Dendritic cell treated with granulocyte-macrophage colony-stimulating factor and Interleukin-4, amounts not matched to agents 40 ng/mL and 50 ng/mL, for 4 days (primary cell): ENCODE results near the gene DLEC1.

Source experiments
- H3K27ac Mint-ChIP-seq: one replicate; pipeline ENCODE4 v1.8.0; 2022; ENCODE audit warnings: mild to moderate bottlenecking, mixed read lengths
- H3K27me3 Mint-ChIP-seq: one replicate; pipeline ENCODE4 v1.8.0; 2022; ENCODE audit warnings: mild to moderate bottlenecking, mixed read lengths
- H3K36me3 Mint-ChIP-seq: one replicate; pipeline ENCODE4 v1.8.0; 2022; ENCODE audit warnings: low read depth, mixed read lengths
- H3K4me1 Mint-ChIP-seq: one replicate; pipeline ENCODE4 v1.8.0; 2022; ENCODE audit warnings: low read depth, mixed read lengths
- H3K4me3 Mint-ChIP-seq: one replicate; pipeline ENCODE4 v1.8.0; 2022; ENCODE audit warnings: mild to moderate bottlenecking, moderate library complexity, mixed read lengths
- H3K9me3 Mint-ChIP-seq: one replicate; pipeline ENCODE4 v1.8.0; 2022; ENCODE audit warnings: mixed read lengths
- intact Hi-C: fragments of 100-400 bp; cut with micrococcal nuclease; formaldehyde crosslinking; loops from one replicate; pipeline ENCODE4 v1.15.0; 2022

The DLEC1 gene

GRCh38 chr3:38121832-38122461 is 82.9 kb downstream of the DLEC1 start:
- no peaks in the 10 kb centered on the region for H3K9me3 Mint-ChIP-seq
- peaks cover 88% of the 10 kb centered on the region for H3K36me3 Mint-ChIP-seq
- no peaks in the 10 kb centered on the region for H3K27me3 Mint-ChIP-seq
- no peak overlapping the region for H3K27ac Mint-ChIP-seq
- intact Hi-C loops = no loop called here
- no peak overlapping the region for H3K4me3 Mint-ChIP-seq
- peaks cover 5% of the 10 kb centered on the region for H3K4me1 Mint-ChIP-seq

DNA sequence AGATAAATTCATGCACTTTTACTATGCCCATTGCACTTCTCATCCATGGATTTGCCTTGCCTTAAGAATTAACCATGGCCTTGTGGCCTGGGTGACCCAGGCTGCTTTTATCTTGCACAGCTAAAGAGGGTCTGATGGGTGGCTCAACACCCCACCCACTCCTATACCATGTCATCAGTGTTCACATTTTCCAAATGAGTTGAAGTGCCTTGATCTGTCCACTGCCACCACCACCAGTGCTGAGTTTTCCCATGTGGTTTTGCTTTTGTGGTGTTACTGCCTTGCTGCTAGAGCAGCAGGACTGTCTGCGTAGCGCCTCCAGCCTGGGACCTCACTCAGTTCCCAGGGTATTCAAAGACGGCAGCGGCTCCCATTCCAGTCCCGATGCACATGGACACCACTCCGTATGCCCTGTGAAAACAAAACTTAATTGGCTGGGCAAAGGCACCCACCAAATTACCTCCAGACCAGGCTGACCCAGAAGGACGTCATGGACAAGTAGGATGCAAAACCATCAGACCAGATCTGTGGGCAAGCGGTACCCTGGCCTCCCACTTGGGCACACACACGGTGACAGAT is 83.8 kb downstream of the DLEC1 start:
- Mint-ChIP-seq H3K4me3 (no peak overlapping the region), H3K9me3 (no peaks in the 10 kb centered on the region), H3K27me3 (no peaks in the 10 kb centered on the region), H3K4me1 (peaks cover 6% of the 10 kb centered on the region), H3K27ac (no peak overlapping the region), H3K36me3 (peaks cover 97% of the 10 kb centered on the region)
- intact Hi-C loops = no loop called here

- Mint-ChIP-seq H3K27me3 (no peaks in the 10 kb centered on the region), H3K4me1 (peaks cover 22% of the 10 kb centered on the region), H3K36me3 (peaks cover 100% of the 10 kb centered on the region), H3K27ac (no peak overlapping the region), H3K4me3 (no peak overlapping the region), H3K9me3 (no peaks in the 10 kb centered on the region)
- intact Hi-C loops = no loop called here
These were observed 85.5 kb downstream of the DLEC1 start for GRCh38 chr3:38124324-38125122.

GRCh38 chr3:38125305-38126120 is 86.5 kb downstream of the DLEC1 start:
- no peak overlapping the region for H3K4me3 Mint-ChIP-seq
- H3K36me3 Mint-ChIP-seq = peaks cover 100% of the 10 kb centered on the region
- H3K9me3 Mint-ChIP-seq = no peaks in the 10 kb centered on the region
- intact Hi-C loops = no loop called here
- H3K4me1 Mint-ChIP-seq = peaks cover 28% of the 10 kb centered on the region
- H3K27me3 Mint-ChIP-seq = no peaks in the 10 kb centered on the region
- H3K27ac Mint-ChIP-seq = no peak overlapping the region

- intact Hi-C loops = no loop called here
- H3K36me3 Mint-ChIP-seq = peaks cover 100% of the 10 kb centered on the region
These were observed 87.3 kb downstream of the DLEC1 start for GRCh38 chr3:38126121-38126892.

DNA sequence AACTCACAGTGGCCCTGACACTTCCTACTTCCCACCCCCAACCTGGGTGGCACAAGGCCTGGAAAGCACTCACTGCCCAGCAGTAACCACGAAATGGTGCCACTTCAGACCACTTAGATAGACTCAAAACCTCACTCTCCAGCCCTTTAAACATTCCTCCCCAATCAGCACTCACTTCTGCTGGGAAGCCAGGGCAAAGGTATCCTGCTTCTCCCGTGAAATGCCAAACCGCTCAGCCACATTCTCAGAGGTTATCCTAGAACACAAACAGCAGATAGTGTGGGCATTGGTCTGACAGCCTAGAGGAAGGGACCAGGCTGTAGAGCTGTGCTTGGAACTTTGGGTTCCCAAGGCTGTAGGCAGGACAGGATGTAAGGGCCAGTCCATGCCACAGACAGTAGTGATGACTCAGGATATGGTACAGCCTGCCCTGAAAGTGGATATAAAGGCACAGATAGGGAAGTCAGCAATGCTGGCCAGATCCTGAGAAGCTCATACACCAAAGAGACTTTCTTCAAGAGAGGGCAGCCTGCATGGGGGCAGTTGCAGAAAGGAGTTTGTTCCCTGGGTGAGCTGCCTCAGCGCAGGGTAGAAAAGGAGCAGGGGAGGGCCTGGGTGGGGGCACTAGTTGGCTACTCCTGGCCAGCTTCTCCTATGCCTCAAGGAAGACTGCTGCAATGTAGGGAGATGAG is 88.7 kb downstream of the DLEC1 start:
- intact Hi-C loops = no loop called here
- Mint-ChIP-seq H3K4me3 (no peak overlapping the region), H3K27me3 (no peaks in the 10 kb centered on the region), H3K4me1 (peaks cover 44% of the 10 kb centered on the region), H3K36me3 (peaks cover 100% of the 10 kb centered on the region), H3K9me3 (no peaks in the 10 kb centered on the region), H3K27ac (peak overlapping the region; percentile 20)

More at GRCh38 chr3:38126121-38126892, 87.3 kb downstream of the DLEC1 start:
- H3K27me3 Mint-ChIP-seq = no peaks in the 10 kb centered on the region
- no peak overlapping the region for H3K27ac Mint-ChIP-seq
- H3K4me1 Mint-ChIP-seq = peaks cover 31% of the 10 kb centered on the region
- H3K9me3 Mint-ChIP-seq = no peaks in the 10 kb centered on the region
- H3K4me3 Mint-ChIP-seq = no peak overlapping the region

DNA sequence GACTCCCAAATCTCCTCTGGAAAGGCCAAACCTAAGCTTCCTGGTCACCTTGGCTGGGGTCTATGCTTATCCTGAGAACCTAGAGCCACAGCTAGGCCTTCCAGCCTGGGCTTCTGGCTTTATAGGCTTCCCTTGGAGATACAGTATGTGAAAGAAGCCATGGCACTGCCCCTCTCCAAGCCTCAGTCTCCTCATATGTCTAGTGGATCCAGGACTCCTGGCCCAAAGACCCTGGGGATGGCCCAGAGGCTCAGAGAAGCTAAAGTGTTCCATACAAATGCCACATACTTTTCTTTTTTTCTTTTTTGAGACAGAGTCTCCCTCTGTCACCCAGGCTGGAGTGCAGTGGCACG is 89.3 kb downstream of the DLEC1 start:
- no peak overlapping the region for H3K4me3 Mint-ChIP-seq
- H3K27me3 Mint-ChIP-seq = no peaks in the 10 kb centered on the region
- H3K9me3 Mint-ChIP-seq = no peaks in the 10 kb centered on the region
- intact Hi-C loops = no loop called here
- H3K36me3 Mint-ChIP-seq = peaks cover 100% of the 10 kb centered on the region
- peaks cover 49% of the 10 kb centered on the region for H3K4me1 Mint-ChIP-seq
- no peak overlapping the region for H3K27ac Mint-ChIP-seq

GRCh38 chr3:38129058-38129457 is 90.0 kb downstream of the DLEC1 start:
- Mint-ChIP-seq H3K27me3 (no peaks in the 10 kb centered on the region), H3K36me3 (peaks cover 100% of the 10 kb centered on the region), H3K27ac (no peak overlapping the region), H3K4me3 (no peak overlapping the region), H3K4me1 (peaks cover 57% of the 10 kb centered on the region), H3K9me3 (no peaks in the 10 kb centered on the region)
- intact Hi-C loops = no loop called here

DNA sequence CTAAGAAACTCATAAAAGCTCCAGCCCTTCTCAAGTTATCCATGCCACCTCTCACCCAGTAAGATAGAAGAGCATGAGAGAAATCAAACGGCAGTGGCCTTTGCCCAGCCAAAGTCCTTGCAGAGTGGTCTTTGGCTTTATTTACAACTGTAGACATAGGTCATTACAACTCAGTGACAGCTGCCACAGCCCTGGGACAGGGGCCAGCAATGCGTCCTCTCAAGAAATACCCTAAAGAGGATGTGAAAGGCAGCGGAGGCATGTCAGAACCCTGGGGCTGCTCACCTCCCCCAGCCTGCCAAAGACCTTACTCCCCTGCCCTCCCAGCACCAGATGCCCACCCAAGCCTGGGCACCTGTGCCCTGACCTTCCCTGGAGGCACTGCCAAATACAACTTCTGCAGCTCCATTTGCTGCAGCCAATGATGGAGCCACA is 91.6 kb downstream of the DLEC1 start:
- Mint-ChIP-seq H3K9me3 (no peaks in the 10 kb centered on the region), H3K4me3 (no peak overlapping the region), H3K36me3 (peaks cover 98% of the 10 kb centered on the region), H3K27me3 (no peaks in the 10 kb centered on the region), H3K4me1 (peaks cover 71% of the 10 kb centered on the region), H3K27ac (no peak overlapping the region)
- intact Hi-C loops = loop anchor here (5.0 kb wide), 1 partner anchor 102 kb away; no protein-coding TSS in a partner anchor

GRCh38 chr3:38131621-38132369 is 92.8 kb downstream of the DLEC1 start:
- Mint-ChIP-seq H3K9me3 (no peaks in the 10 kb centered on the region), H3K4me3 (no peak overlapping the region), H3K27ac (no peak overlapping the region), H3K27me3 (no peaks in the 10 kb centered on the region), H3K36me3 (peaks cover 95% of the 10 kb centered on the region), H3K4me1 (peaks cover 80% of the 10 kb centered on the region)
- intact Hi-C loops = loop anchor here (5.0 kb wide), 1 partner anchor 101 kb away; no protein-coding TSS in a partner anchor

DNA sequence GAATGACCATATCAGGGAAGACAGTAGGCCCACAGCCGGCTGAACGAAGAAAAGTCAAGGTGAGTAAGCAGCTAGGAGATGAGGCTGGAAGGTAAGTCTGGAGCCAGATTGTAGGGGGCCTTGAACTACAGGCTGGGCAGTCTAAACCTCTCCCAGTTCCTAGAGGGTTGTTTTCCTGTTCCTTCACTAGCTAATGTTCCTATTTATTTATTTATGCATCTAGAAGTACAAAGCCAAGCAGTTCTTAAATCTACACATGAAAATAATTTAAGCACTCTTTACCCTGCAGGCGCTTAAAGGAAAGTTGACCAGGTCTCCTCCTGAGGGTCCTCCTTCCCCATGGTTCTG is 94.2 kb downstream of the DLEC1 start:
- intact Hi-C loops = loop anchor here (5.0 kb wide), 1 partner anchor 99 kb away; no protein-coding TSS in a partner anchor
- peaks cover 88% of the 10 kb centered on the region for H3K36me3 Mint-ChIP-seq
- no peaks in the 10 kb centered on the region for H3K9me3 Mint-ChIP-seq
- no peak overlapping the region for H3K27ac Mint-ChIP-seq
- no peaks in the 10 kb centered on the region for H3K27me3 Mint-ChIP-seq
- H3K4me1 Mint-ChIP-seq = peaks cover 83% of the 10 kb centered on the region
- H3K4me3 Mint-ChIP-seq = no peak overlapping the region
